ENCODE results near the gene HEATR1.

Gene HEATR1

GRCh38 chr1:236523704-236524141 is 80.6 kb downstream of the HEATR1 start, which contains the start of gene LGALS8:
Gene LGALS8, plus strand, starts transcription at chr1:236523982. Its CDS starts 2,089 bp downstream, at chr1:236526071.
- DNase-seq (ENCODE audit: low read depth): peak; percentile 83
- TF ChIP-seq, protein P1, sequence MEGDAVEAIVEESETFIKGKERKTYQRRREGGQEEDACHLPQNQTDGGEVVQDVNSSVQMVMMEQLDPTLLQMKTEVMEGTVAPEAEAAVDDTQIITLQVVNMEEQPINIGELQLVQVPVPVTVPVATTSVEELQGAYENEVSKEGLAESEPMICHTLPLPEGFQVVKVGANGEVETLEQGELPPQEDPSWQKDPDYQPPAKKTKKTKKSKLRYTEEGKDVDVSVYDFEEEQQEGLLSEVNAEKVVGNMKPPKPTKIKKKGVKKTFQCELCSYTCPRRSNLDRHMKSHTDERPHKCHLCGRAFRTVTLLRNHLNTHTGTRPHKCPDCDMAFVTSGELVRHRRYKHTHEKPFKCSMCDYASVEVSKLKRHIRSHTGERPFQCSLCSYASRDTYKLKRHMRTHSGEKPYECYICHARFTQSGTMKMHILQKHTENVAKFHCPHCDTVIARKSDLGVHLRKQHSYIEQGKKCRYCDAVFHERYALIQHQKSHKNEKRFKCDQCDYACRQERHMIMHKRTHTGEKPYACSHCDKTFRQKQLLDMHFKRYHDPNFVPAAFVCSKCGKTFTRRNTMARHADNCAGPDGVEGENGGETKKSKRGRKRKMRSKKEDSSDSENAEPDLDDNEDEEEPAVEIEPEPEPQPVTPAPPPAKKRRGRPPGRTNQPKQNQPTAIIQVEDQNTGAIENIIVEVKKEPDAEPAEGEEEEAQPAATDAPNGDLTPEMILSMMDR (IDR thresholded peaks at IDR 0.05; ENCODE audit: insufficient read depth, low read depth, low read length, missing control alignments): no peak
- H3K4me3 ChIP-seq (ENCODE audit: low read length): peak within 1 kb of the TSS; percentile 93

DNA sequence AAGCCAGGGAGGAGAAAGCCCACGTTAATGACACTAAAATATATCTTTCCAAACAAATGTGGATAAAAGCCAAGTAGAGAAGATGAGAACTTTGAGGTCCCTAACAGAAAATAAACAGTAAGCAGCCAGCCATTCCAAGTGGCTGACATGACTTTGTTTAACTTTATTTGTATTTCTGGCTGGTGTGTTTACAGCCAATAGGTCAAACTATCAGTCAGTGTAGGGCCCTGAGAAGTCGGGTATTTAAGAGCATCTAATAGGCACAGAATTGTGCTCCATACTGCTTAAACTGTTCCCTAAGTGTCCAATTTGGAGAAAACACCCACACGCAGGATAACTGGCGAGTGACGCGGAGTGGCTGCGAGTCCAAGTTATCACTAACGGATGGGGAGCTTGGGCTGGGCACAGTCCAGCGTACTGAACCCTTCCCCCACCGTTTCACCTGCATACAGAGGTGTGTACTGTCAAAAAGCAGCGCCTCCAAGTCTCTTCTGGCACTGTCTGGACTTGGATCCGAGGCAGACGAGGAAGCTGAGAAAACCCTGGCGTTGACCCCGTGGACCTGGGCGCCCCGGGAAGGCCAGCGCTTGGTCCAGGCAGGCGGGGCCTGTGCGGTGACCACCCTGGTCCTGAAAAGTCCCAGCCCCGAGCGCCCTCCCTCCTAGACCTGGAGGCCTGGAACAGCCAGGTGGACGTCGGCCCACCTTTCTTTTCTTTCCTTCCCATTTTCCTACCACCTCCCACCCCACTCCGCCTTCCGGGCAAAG is 81.2 kb downstream of the HEATR1 start:
- TF ChIP-seq, protein P1 (IDR thresholded peaks at IDR 0.05; ENCODE audit: insufficient read depth, low read depth, low read length, missing control alignments): no peak
- DNase-seq (ENCODE audit: low read depth): peak; percentile 50
- H3K4me3 ChIP-seq (ENCODE audit: low read length): peak overlapping the region; percentile 93

GRCh38 chr1:236520445-236521005 is 83.8 kb downstream of the HEATR1 start:
- H3K4me3 ChIP-seq (ENCODE audit: low read length): no peak overlapping the region
- TF ChIP-seq, protein P1 (IDR thresholded peaks at IDR 0.05; ENCODE audit: insufficient read depth, low read depth, low read length, missing control alignments): no peak
- no peak for DNase-seq (ENCODE audit: low read depth)

DNA sequence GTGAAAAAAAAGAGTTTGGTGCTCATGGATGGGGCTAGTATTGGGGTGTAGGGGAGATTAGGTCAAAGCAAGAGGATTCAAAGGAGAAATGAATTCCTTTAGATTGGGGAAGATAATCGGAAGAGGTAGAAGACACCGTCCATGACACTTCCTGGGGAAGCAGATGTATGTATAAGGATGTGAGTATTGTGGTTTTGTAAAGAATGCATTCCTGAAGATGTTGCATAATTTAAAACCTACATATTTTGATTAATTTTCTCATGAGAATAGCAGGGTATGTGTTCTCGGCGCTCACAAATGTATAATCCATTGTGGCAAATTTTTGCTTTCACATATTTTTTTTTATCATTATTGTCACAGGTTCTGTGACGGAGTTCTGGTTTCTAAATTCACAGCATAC is 86.0 kb downstream of the HEATR1 start:
- TF ChIP-seq, protein P1 (IDR thresholded peaks at IDR 0.05; ENCODE audit: insufficient read depth, low read depth, low read length, missing control alignments): no peak
- H3K4me3 ChIP-seq (ENCODE audit: low read length): no peak overlapping the region
- peak; percentile 39 for DNase-seq (ENCODE audit: low read depth)

GRCh38 chr1:236516929-236517704 is 87.2 kb downstream of the HEATR1 start:
- TF ChIP-seq, protein P1 (IDR thresholded peaks at IDR 0.05; ENCODE audit: insufficient read depth, low read depth, low read length, missing control alignments): no peak
- H3K4me3 ChIP-seq (ENCODE audit: low read length): peak overlapping the region; percentile 9
- peak; percentile 86 for DNase-seq (ENCODE audit: low read depth)

GRCh38 chr1:236515443-236515958 is 88.8 kb downstream of the HEATR1 start:
- H3K4me3 ChIP-seq (ENCODE audit: low read length): no peak overlapping the region
- no peak for DNase-seq (ENCODE audit: low read depth)
- TF ChIP-seq, protein P1 (IDR thresholded peaks at IDR 0.05; ENCODE audit: insufficient read depth, low read depth, low read length, missing control alignments): no peak

All from epithelial cell of esophagus (primary cell).